ENCODE data around the gene OR6V1. TPM values are rescaled to one million over a fixed set of nuclear protein-coding genes. Genes with fewer than 3 reads are reported as not detected.

Gene OR6V1
- total RNA-seq (not detected), polyA plus RNA-seq (not detected)
- long read RNA-seq, donor 1 = 0 reads
- long read RNA-seq, donor 2 = 0 reads
- long read RNA-seq, donor 3 = 0 reads
- long read RNA-seq, donor 4 = 0 reads

DNA sequence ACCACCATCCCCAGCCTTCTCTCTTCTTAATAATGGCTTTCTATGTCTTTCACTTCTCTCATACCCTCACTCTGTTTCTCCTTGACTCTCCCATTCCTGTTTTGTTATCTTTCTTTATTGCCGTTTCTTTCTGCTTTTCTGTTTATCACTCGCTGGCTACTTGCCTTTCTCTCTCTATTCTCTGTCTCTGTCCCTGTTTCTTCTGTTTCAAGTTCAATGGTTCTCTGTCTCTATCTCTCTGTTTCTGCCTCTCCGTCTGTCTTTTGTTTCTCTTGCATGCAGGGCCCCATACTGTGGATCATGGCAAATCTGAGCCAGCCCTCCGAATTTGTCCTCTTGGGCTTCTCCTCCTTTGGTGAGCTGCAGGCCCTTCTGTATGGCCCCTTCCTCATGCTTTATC lies at the start of gene OR6V1:
Gene OR6V1, plus strand, starts transcription at position 301 of the 400 bp plus-strand sequence. Its CDS starts 0 bp downstream, at position 301.
- no peak within 1 kb of the TSS for H3K4me3 ChIP-seq (ENCODE audit: low read length)
- H3K27ac ChIP-seq (ENCODE audit: low read length) = no peak within 1 kb of the TSS
- 83% methylated on average over 4 of the region's 4 CpGs for WGBS
- ATAC-seq = no peak
- no peaks in the 10 kb centered on the region for H3K4me1 ChIP-seq (ENCODE audit: control insufficient read depth, insufficient read depth, low read length)
- intact Hi-C loops (cut with DNase I) = no loop called here
- DNase-seq = no peak
- no peaks in the 10 kb centered on the region for H3K27me3 ChIP-seq (ENCODE audit: control insufficient read depth, insufficient read depth)
- no peaks in the 10 kb centered on the region for H3K9me3 ChIP-seq (ENCODE audit: control insufficient read depth, low read length)

DNA sequence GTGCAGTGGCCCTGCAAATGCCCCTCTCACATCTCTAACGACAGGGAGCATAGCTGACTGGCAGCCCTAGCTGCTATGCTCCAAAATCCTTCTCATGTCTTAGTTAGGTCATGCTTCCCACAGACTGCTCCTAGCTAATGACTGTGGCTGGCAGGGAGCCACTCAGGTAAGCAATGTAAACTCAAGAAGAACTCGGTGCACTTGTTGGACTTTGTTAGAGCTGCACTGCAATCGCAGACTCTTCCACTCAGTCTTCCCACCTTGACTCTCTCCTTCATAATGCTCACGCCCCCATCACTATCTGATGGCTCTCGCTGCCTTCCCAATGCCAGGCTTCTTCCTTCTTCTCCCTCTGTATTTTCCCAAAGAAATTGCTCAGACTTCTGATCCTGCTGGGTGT lies 49.2 kb upstream of the OR6V1 start:
- H3K4me1 ChIP-seq (ENCODE audit: control insufficient read depth, insufficient read depth, low read length) = no peaks in the 10 kb centered on the region
- 86% methylated on average over 5 of the region's 5 CpGs for WGBS
- intact Hi-C loops (cut with DNase I) = loop anchor here in 3 of 4 donors (2.0 to 5.0 kb wide), 2 partner anchors 148 to 151 kb away; partner anchors contain the start of gene EPHB6 (in 1 of the 3)
- H3K27ac ChIP-seq (ENCODE audit: low read length) = no peak overlapping the region
- H3K9me3 ChIP-seq (ENCODE audit: control insufficient read depth, low read length) = no peaks in the 10 kb centered on the region
- no peaks in the 10 kb centered on the region for H3K27me3 ChIP-seq (ENCODE audit: control insufficient read depth, insufficient read depth)
- peak overlapping the region; percentile 16 for H3K4me3 ChIP-seq (ENCODE audit: low read length)
- no peak for DNase-seq
- no peak for ATAC-seq

- H3K27ac ChIP-seq (ENCODE audit: low read length) = no peak overlapping the region
- no peaks in the 10 kb centered on the region for H3K9me3 ChIP-seq (ENCODE audit: control insufficient read depth, low read length)
- H3K27me3 ChIP-seq (ENCODE audit: control insufficient read depth, insufficient read depth) = no peaks in the 10 kb centered on the region
- H3K4me1 ChIP-seq (ENCODE audit: control insufficient read depth, insufficient read depth, low read length) = no peaks in the 10 kb centered on the region
- peak overlapping the region; percentile 16 for H3K4me3 ChIP-seq (ENCODE audit: low read length)
- intact Hi-C loops (cut with DNase I) = loop anchor here in 3 of 4 donors (2.0 to 5.0 kb wide), 2 partner anchors 149 to 151 kb away; partner anchors contain the start of gene EPHB6 (in 1 of the 3)
- 34% methylated on average over 6 of the region's 6 CpGs for WGBS
- ATAC-seq = peak; percentile 47 to 61
- DNase-seq = no peak
Measured at GRCh38 chr7:143003393-143004051, 48.6 kb upstream of the OR6V1 start.

DNA sequence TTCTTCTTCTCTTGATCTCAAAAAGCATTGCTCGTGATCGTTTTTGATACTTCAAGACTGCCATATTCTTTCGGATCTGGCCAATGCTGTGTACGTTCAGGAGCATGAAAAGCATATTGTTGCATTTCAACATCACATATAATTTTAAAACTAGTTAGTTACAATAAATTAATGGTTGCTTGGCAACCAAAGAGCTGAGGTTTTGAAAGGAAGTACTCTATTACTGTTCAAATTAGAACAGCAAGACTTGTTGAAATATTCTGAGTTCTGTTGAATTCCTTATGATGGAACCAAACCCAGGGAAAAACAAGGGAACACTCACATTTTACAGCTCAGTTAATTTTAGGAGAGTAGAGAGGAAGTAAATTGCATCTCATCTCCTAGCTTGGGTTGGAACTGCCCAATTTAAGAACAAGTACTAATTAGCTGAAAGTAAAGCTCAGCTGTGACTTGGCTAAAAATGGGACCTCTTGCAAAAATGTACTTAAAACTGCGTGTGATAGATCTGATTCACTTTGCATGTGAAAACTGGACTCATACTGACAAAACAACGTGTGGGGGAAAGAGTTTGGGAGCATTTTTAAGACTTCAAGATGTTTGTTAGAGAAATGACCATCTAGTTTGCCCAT lies 46.4 kb upstream of the OR6V1 start:
- DNase-seq = no peak
- H3K27me3 ChIP-seq (ENCODE audit: control insufficient read depth, insufficient read depth) = no peaks in the 10 kb centered on the region
- intact Hi-C loops (cut with DNase I) = loop anchor here in 1 of 4 donors (5.0 kb wide), 1 partner anchor 212 kb away; no protein-coding TSS in a partner anchor
- no peak for ATAC-seq
- H3K4me1 ChIP-seq (ENCODE audit: control insufficient read depth, insufficient read depth, low read length) = no peaks in the 10 kb centered on the region
- 70% methylated on average over 6 of the region's 6 CpGs for WGBS
- H3K9me3 ChIP-seq (ENCODE audit: control insufficient read depth, low read length) = no peaks in the 10 kb centered on the region
- H3K4me3 ChIP-seq (ENCODE audit: low read length) = no peak overlapping the region
- H3K27ac ChIP-seq (ENCODE audit: low read length) = no peak overlapping the region

- WGBS = 40% methylated on average over 24 of the region's 24 CpGs
- no peaks in the 10 kb centered on the region for H3K9me3 ChIP-seq (ENCODE audit: control insufficient read depth, low read length)
- DNase-seq (peak; percentile 71 to 92 (median 89)), ATAC-seq (peak; percentile 89 to 93)
- intact Hi-C loops (cut with DNase I) = loop anchor here (1.0 to 5.0 kb wide), 4 partner anchors 205 to 209 kb away; no protein-coding TSS in a partner anchor
- no peak overlapping the region for H3K4me3 ChIP-seq (ENCODE audit: low read length)
- H3K27ac ChIP-seq (ENCODE audit: low read length) = no peak overlapping the region
- no peaks in the 10 kb centered on the region for H3K4me1 ChIP-seq (ENCODE audit: control insufficient read depth, insufficient read depth, low read length)
- H3K27me3 ChIP-seq (ENCODE audit: control insufficient read depth, insufficient read depth) = no peaks in the 10 kb centered on the region
Measured at GRCh38 chr7:143008007-143008901, 43.9 kb upstream of the OR6V1 start.

GRCh38 chr7:143012001-143012400 lies 40.1 kb upstream of the OR6V1 start:
- Histone ChIP-seq H3K9me3 (ENCODE audit: control insufficient read depth, low read length) (no peaks in the 10 kb centered on the region), H3K4me1 (ENCODE audit: control insufficient read depth, insufficient read depth, low read length) (no peaks in the 10 kb centered on the region), H3K27me3 (ENCODE audit: control insufficient read depth, insufficient read depth) (no peaks in the 10 kb centered on the region), H3K27ac (ENCODE audit: low read length) (no peak overlapping the region), H3K4me3 (ENCODE audit: low read length) (no peak overlapping the region)
- ATAC-seq (no peak), DNase-seq (no peak)
- intact Hi-C loops (cut with DNase I) = no loop called here
- 74% methylated on average over 7 of the region's 7 CpGs for WGBS

- DNase-seq = no peak
- no peak for ATAC-seq
- Histone ChIP-seq H3K9me3 (ENCODE audit: control insufficient read depth, low read length) (no peaks in the 10 kb centered on the region), H3K4me1 (ENCODE audit: control insufficient read depth, insufficient read depth, low read length) (no peaks in the 10 kb centered on the region), H3K4me3 (ENCODE audit: low read length) (no peak overlapping the region), H3K27ac (ENCODE audit: low read length) (no peak overlapping the region), H3K27me3 (ENCODE audit: control insufficient read depth, insufficient read depth) (no peaks in the 10 kb centered on the region)
- WGBS = 92% methylated on average over 4 of the region's 4 CpGs
- intact Hi-C loops (cut with DNase I) = no loop called here
Measured at GRCh38 chr7:143012409-143012808, 39.7 kb upstream of the OR6V1 start.

GRCh38 chr7:143013473-143013872 lies 38.7 kb upstream of the OR6V1 start:
- Histone ChIP-seq H3K9me3 (ENCODE audit: control insufficient read depth, low read length) (no peaks in the 10 kb centered on the region), H3K27ac (ENCODE audit: low read length) (no peak overlapping the region), H3K4me1 (ENCODE audit: control insufficient read depth, insufficient read depth, low read length) (no peaks in the 10 kb centered on the region), H3K27me3 (ENCODE audit: control insufficient read depth, insufficient read depth) (no peaks in the 10 kb centered on the region), H3K4me3 (ENCODE audit: low read length) (no peak overlapping the region)
- intact Hi-C loops (cut with DNase I) = no loop called here
- WGBS = 65% methylated on average over 1 of the region's 1 CpG
- ATAC-seq (no peak), DNase-seq (no peak)

DNA sequence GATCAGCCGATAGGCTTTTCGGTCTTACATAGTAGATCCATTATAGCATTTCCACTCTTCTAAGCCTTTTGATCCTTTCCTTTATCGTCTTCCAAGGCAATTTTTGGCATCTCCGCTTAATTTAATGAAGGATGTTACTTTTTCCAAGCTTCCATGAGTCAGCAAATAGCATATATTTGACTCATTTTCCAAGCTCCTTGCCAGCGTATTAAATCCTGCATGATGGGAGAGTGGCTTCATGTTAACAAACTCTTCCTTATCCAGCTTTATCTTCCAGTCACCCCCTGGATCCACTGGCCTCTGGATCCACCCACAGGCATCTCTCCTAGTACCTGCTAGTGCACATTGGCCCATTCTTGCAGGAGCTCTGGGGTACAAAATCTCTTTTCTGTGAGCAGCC lies 38.2 kb upstream of the OR6V1 start:
- peak in 1 of 2 donors; percentile 23 for ATAC-seq
- intact Hi-C loops (cut with DNase I) = no loop called here
- no peaks in the 10 kb centered on the region for H3K27me3 ChIP-seq (ENCODE audit: control insufficient read depth, insufficient read depth)
- no peak overlapping the region for H3K27ac ChIP-seq (ENCODE audit: low read length)
- no peaks in the 10 kb centered on the region for H3K4me1 ChIP-seq (ENCODE audit: control insufficient read depth, insufficient read depth, low read length)
- WGBS = 49% methylated on average over 5 of the region's 5 CpGs
- no peak for DNase-seq
- H3K4me3 ChIP-seq (ENCODE audit: low read length) = no peak overlapping the region
- H3K9me3 ChIP-seq (ENCODE audit: control insufficient read depth, low read length) = no peaks in the 10 kb centered on the region

- DNase-seq (no peak), ATAC-seq (no peak)
- no peaks in the 10 kb centered on the region for H3K27me3 ChIP-seq (ENCODE audit: control insufficient read depth, insufficient read depth)
- no peaks in the 10 kb centered on the region for H3K9me3 ChIP-seq (ENCODE audit: control insufficient read depth, low read length)
- no peaks in the 10 kb centered on the region for H3K4me1 ChIP-seq (ENCODE audit: control insufficient read depth, insufficient read depth, low read length)
- WGBS = 60% methylated on average over 2 of the region's 2 CpGs
- no peak overlapping the region for H3K27ac ChIP-seq (ENCODE audit: low read length)
- H3K4me3 ChIP-seq (ENCODE audit: low read length) = no peak overlapping the region
- intact Hi-C loops (cut with DNase I) = no loop called here
Measured at GRCh38 chr7:143015084-143015483, 37.1 kb upstream of the OR6V1 start.

Data from right cardiac atrium (tissue), 5 donors.